NOMO-1 (cell line): ENCODE measurements around the gene LPAR1.

Source experiments
- DNase-seq, 2 experiments: peaks; one replicate each; lab custom pipeline; 2025; ENCODE audit not compliant: unreplicated experiment in 2 of 2; lab: John Stamatoyannopoulos, UW

The LPAR1 gene

GRCh38 chr9:110926828-110927487 lies 111.3 kb downstream of the LPAR1 start:
- no peak for DNase-seq

DNA sequence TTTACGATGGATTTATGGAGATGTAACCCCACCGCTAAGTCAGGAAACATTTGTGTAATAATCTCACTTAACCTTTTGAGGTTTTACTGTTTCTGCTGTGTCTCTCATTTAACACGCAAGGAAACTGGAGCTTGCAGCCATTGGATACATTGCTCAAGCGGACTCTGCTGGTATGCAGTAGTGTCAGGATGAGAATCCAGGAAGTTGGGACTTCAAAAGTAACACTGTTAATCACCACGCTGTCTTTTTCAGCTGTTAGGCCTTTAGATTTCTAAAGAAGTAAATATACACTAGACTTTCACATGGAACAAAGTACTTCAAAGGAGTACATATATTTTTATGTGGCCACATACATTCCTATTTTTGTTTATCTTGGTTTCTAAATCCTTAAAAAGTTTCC lies 114.7 kb downstream of the LPAR1 start:
- peak in 1 of 2 experiments; percentile 52 for DNase-seq

GRCh38 chr9:110922145-110922544 lies 116.1 kb downstream of the LPAR1 start:
- DNase-seq: no peak

GRCh38 chr9:110921705-110922104 lies 116.6 kb downstream of the LPAR1 start:
- DNase-seq: no peak

DNA sequence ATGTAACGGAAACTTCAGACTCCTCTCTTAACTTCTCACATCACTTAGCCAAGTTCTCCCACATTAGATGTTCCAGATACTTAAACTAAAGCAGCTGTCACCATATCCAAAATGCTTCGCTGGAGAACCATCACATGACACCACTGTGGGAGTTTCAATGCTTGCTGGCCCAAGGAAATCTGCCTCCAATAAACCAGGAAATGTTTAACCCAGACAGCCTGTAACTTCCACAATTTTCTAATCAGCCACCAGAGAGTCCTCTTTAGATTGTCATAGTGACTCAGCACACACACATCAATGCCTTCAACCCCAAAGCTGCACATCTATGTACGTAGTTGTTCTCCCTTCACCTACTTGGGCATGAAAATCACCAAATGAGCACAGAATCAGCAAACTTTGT lies 118.7 kb downstream of the LPAR1 start:
- peak; percentile 19 to 71 for DNase-seq

- DNase-seq: no peak
Measured at GRCh38 chr9:110919050-110919435, 119.2 kb downstream of the LPAR1 start.

DNA sequence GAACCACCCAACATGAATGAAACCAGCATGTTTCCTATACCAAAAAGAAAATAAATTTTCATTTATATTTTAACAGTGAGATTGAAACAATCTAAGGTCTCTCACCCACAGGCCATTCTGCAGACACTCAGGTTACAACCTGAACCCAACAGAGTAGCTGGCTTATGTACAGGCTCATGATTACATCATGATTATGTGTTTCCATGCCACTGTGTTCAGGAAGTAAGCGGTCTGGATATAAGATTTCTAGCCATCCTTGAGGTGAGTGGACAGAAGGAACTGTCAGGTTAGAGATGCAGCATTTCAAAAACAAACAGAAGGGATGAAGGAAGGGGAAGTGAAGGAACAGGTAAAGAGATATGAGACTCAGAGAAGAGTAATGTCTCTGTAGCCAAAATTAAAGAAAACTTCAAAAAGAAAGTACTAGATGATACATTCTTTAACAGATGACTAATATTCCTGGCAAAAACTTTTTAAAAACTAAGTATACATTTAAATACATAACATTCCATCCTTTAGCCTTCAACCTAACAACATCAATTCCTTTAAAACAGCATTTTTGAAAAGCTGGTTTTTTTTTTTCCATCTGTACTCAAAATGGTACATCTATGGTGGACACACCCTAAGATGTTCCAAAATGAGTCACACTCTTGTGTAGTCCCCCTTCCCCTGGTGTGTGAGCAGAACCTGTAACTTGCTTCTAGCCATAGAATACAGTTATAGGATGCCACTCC lies 119.8 kb downstream of the LPAR1 start:
- DNase-seq: no peak

DNA sequence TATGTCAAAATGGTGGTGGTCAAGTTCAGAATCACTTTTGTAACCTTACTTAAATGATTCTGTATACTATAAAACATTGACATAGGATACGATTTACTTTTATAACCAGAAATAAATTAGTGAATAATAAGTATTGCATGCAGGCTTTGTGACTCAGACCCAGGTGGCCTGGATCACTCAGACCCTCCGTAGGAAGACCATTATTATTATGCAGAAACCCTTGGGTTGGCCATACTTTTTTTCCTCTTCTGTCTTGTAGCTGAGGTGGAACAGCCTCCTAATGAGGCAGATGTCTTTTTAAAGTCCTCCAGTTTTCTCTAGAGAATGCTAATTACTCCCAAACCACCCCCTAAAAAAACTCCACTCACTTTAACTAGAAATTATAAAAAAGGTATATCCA lies 121.9 kb downstream of the LPAR1 start:
- no peak for DNase-seq

DNA sequence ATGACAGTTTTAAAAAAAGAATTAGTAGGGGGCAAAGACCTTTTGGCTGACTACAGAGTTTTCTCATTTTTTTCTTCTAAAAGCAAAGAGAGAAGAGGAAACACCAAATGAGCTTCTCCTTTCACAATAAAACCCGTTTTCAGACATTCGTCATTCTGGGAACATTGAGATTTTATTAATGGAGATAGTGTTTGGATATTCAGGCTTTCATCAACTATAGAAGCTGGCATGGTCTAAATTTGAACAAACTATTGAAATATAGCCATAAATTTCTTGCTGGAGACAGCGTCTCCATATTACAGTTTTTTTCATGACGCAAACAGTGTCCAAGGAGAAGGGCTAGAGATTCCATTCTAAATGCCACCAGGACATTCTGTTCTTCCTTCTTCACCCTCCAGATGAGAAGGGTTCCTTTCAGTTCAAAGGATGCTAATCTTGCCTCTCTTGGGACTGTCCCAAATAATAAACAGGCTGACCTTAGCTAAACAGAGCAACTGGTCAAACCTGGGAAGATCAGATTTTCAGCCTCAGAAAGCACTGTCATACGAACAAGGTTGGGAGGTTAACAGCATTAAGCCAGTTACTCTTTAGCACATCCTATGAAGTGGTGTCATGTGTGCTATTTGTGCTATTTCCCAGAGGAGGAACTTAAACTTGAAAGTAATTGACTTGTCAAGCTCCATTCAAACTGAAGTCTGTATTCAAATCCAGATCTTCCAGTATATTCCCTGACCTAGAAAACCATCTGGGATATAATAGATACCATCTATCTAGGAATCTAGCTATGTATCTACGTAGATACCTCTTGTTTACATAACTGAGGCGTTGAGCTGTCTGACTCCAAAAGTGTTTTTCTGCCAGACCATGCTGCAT lies 125.6 kb downstream of the LPAR1 start:
- DNase-seq: peak in 1 of 2 experiments; percentile 71

DNA sequence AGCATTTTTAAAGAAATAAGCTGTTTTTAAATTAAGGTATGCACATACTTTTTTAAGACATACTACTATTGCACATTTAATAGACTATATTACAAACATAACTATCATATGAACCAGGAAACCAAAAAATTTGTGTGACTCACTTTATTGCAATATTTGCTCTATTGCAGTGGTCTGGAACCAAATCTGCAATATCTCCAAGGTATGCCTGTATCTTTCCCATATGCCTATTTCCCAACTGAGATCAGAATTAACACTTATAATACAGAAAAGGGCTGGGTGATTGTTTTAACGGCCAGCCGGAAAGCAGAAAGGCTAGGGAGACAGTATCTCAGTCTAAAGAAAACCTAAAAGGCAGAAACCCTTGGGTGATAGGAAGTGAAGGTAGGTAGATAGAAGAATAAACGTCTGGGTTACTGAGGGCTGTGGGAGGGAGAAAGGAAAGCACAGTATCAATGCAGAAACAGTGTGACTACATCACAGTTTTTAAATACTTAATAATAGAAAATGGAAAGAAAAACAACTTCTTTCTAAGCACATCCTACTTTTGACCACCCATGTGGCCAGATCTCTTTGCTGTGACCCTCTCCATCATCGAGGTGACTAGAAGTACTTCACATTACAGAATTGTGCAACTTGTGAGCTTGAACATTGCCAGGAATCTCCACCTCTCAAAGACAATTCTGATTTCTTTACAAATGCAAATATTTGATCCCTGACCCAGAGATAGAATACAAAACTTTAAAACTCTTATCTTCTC lies 126.4 kb downstream of the LPAR1 start:
- DNase-seq: peak in 1 of 2 experiments; percentile 71

GRCh38 chr9:110908894-110909293 lies 129.4 kb downstream of the LPAR1 start:
- DNase-seq: peak in 1 of 2 experiments; percentile 7

DNA sequence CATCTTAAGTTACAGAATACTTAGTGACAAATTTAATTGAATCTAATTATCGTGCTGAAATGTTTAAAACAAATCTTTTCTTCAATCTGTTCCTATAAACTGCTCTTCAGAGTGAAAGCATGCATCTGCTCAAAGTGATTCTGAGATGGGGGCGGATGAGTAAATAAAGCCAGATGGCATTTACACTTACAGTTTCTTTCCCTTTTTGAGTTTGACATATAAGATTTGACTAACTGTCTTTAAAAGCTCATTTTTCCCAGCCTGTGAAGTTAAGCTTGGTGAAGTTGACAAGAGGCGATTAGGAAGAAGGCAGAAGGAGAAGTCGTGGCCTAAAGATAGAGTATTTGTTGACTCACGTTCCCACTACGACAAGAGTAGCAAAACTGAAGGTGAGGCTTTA lies 137.4 kb downstream of the LPAR1 start:
- DNase-seq: no peak

GRCh38 chr9:110900456-110900855 lies 137.8 kb downstream of the LPAR1 start:
- DNase-seq: no peak

DNA sequence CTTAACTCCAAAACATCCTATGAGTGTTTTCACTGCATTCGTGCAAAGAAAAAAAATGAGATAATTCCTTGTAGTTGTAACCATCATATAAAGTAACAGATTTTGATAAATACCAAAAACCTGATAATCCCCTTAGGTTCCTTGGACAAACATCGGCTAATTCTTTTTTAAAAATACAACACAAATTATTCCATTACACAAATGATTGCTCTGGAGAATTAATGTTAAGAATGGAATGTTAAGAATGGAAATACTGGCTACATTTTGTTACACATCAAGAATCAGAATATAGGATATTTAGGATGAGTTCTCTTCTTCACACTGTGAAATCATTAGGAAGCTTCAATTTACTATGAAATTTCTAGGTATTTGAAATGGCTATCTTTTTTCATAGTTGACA lies 139.4 kb downstream of the LPAR1 start:
- DNase-seq: no peak

- no peak for DNase-seq
Measured at GRCh38 chr9:110898358-110898757, 139.9 kb downstream of the LPAR1 start.

- DNase-seq: no peak
Measured at GRCh38 chr9:110897943-110898342, 140.3 kb downstream of the LPAR1 start.

GRCh38 chr9:110895147-110895905 lies 142.9 kb downstream of the LPAR1 start:
- no peak for DNase-seq

- no peak for DNase-seq
Measured at GRCh38 chr9:110894731-110895130, 143.5 kb downstream of the LPAR1 start.

- no peak for DNase-seq
Measured at GRCh38 chr9:110892689-110893088, 145.6 kb downstream of the LPAR1 start.

GRCh38 chr9:110891760-110892159 lies 146.5 kb downstream of the LPAR1 start:
- peak; percentile 63 to 96 for DNase-seq
